CD4-positive, alpha-beta T cell treated with Interferon alpha-2 for 1 hour (primary cell): Measurements from ENCODE around the gene PPIL1.
"Not testable (repeated sequence)": the region's sequence is repeated elsewhere in the genome, so short reads cannot be mapped to it uniquely, and the experiment has no call there.

Experiments used
- DNase-seq, 2 donors: peaks; one replicate each; pipeline ENCODE4 v3.0.0-alpha.2; 2020 to 2022

Gene PPIL1

GRCh38 chr6:36813047-36813446, 61.6 kb downstream of the PPIL1 start:
- DNase-seq, result not testable (repeated sequence)

GRCh38 chr6:36809941-36810803, 64.4 kb downstream of the PPIL1 start:
- DNase-seq, result no peak

- DNase-seq, result no peak
These were observed 65.4 kb downstream of the PPIL1 start for GRCh38 chr6:36809156-36809555.

GRCh38 chr6:36808634-36809033, 66.0 kb downstream of the PPIL1 start:
- DNase-seq, result no peak

- DNase-seq, result no peak
These were observed 66.9 kb downstream of the PPIL1 start for GRCh38 chr6:36807750-36808149.

- no peak for DNase-seq
These were observed 67.5 kb downstream of the PPIL1 start for GRCh38 chr6:36807143-36807542.

GRCh38 chr6:36805917-36806316, 68.7 kb downstream of the PPIL1 start:
- DNase-seq, result no peak

GRCh38 chr6:36805096-36805797, 69.4 kb downstream of the PPIL1 start:
- DNase-seq, result no peak
